ENCODE measurements around the gene CYP2R1.

GRCh38 chr11:14855890-14856289 is 36.1 kb downstream of the CYP2R1 start:
- TF ChIP-seq POLR2A (IDR thresholded peaks at IDR 0.05; ENCODE audit: low read depth, low read length) (no peak), POU2F2 (IDR thresholded peaks at IDR 0.05; ENCODE audit: low read depth, low read length) (no peak), POLR2AphosphoS5 (IDR thresholded peaks at IDR 0.05; ENCODE audit: low read depth, low read length) (no peak), TAF1 (IDR thresholded peaks at IDR 0.05; ENCODE audit: low read depth, low read length) (no peak), SPI1 (IDR thresholded peaks at IDR 0.05; ENCODE audit: low read depth, low read length) (no peak), PAX5 (IDR thresholded peaks at IDR 0.05; ENCODE audit: insufficient read depth, low read length, severe bottlenecking) (no peak)

Measured in GM12891 (cell line).